SK-N-SH (cell line): ENCODE results near the gene DACH1. TPM values are rescaled to one million over a fixed set of nuclear protein-coding genes. Genes with fewer than 3 reads are reported as not detected.

ENCODE experiments used
- CTCF ChIA-PET: fragments of 300-600, 350-600 bp; formaldehyde crosslinking; extraction: SDS; loops from one replicate; lab custom pipeline; 2021; lab: Yijun Ruan, JAX
- POLR2A ChIA-PET: fragments of 350-600 bp; sonication (Branson Sonifier 250); formaldehyde crosslinking; extraction: SDS; loops from one replicate; lab custom pipeline; 2020; ENCODE audit warnings: antibody characterized with exemption, inconsistent platforms; lab: Yijun Ruan, JAX
- DNase-seq: peaks from one replicate; pipeline ENCODE4 v3.0.0; 2012
- H2AFZ ChIP-seq: fragments of 200-600 bp; sonication (generic); 2 replicates; pipeline ENCODE4 v1.8.1; 2016; ENCODE audit warnings: antibody characterized with exemption, mild to moderate bottlenecking, low read depth
- H3F3A ChIP-seq: fragments of 200-600 bp; sonication (generic); replicated peaks from 2 replicates; pipeline ENCODE3; 2016; ENCODE audit warnings: antibody characterized with exemption, mild to moderate bottlenecking; ENCODE audit not compliant: insufficient read depth
- H3K27ac ChIP-seq, 2 experiments: fragments of 200-500 bp in 1 of 2; fragments of 200-600 bp in 1 of 2; sonication (Bioruptor generic) in 1 of 2; sonication (generic), shearing (Covaris generic) in 1 of 2; 2 replicates each; pipeline versions ENCODE4 v1.5.1 to v1.6.1; 2014 to 2016; ENCODE audit warnings: low read depth in 2 of 2, inconsistent platforms in 1 of 2, low read length in 1 of 2, mild to moderate bottlenecking in 1 of 2, mixed read lengths in 1 of 2
- H3K27me3 ChIP-seq: fragments of 200-600 bp; sonication (generic), shearing (Covaris generic); 2 replicates; pipeline ENCODE4 v1.6.1; 2016; ENCODE audit warnings: mixed run types; ENCODE audit not compliant: insufficient read depth
- H3K36me3 ChIP-seq, 2 experiments: fragments of 200-500 bp in 1 of 2; fragments of 200-600 bp in 1 of 2; sonication (Bioruptor generic) in 1 of 2; sonication (generic) in 1 of 2; replicated peaks in 1 of 2; 2 replicates each; pipeline versions ENCODE3 to v1.5.1; 2014 to 2016; ENCODE audit warnings: low read length in 1 of 2, mild to moderate bottlenecking in 1 of 2; ENCODE audit not compliant: insufficient read depth in 2 of 2, control insufficient read depth in 1 of 2
- H3K4me1 ChIP-seq, 2 experiments: fragments of 200-500 bp in 1 of 2; fragments of 200-600 bp in 1 of 2; sonication (Bioruptor generic) in 1 of 2; sonication (generic), shearing (Covaris generic) in 1 of 2; 2 replicates each; pipeline versions ENCODE4 v1.5.1 to v1.6.1; 2014 to 2016; ENCODE audit warnings: low read depth in 1 of 2, low read length in 1 of 2, mixed run types in 1 of 2; ENCODE audit not compliant: insufficient read depth in 2 of 2, control insufficient read depth in 1 of 2
- H3K4me2 ChIP-seq: fragments of 200-600 bp; sonication (generic), shearing (Covaris generic); 2 replicates; pipeline ENCODE4 v1.6.1; 2017; ENCODE audit warnings: mixed run types
- H3K4me3 ChIP-seq, 2 experiments: fragments of 200-500 bp in 1 of 2; fragments of 200-600 bp in 1 of 2; sonication (Bioruptor generic) in 1 of 2; sonication (generic), shearing (Covaris generic) in 1 of 2; 2 replicates each; pipeline versions ENCODE4 v1.5.1 to v1.8.1; 2014 to 2016; ENCODE audit warnings: low read depth in 2 of 2, inconsistent platforms in 1 of 2, low read length in 1 of 2, mild to moderate bottlenecking in 1 of 2, mixed read lengths in 1 of 2, moderate library complexity in 1 of 2
- H3K79me2 ChIP-seq: fragments of 200-600 bp; sonication (generic); 2 replicates; pipeline ENCODE4 v1.8.1; 2017; ENCODE audit warnings: mild to moderate bottlenecking; ENCODE audit not compliant: insufficient read depth
- H3K9ac ChIP-seq: fragments of 200-600 bp; sonication (generic); 2 replicates; pipeline ENCODE4 v1.6.1; 2017; ENCODE audit warnings: mixed run types
- H3K9me2 ChIP-seq: fragments of 200-600 bp; sonication (generic); 2 replicates; pipeline ENCODE4 v1.6.1; 2017; ENCODE audit warnings: mixed run types
- H3K9me3 ChIP-seq: fragments of 200-600 bp; sonication (generic); 2 replicates; pipeline ENCODE4 v1.6.1; 2017; ENCODE audit warnings: mixed run types, mild to moderate bottlenecking, moderate library complexity
- H4K20me1 ChIP-seq: fragments of 200-600 bp; sonication (generic); 2 replicates; pipeline ENCODE4 v1.6.1; 2017; ENCODE audit warnings: mild to moderate bottlenecking, mixed run types; ENCODE audit not compliant: insufficient read depth
- FOXM1 ChIP-seq: IDR thresholded peaks from 2 replicates; pipeline ENCODE4 v1.4.0; 2012; ENCODE audit warnings: low read depth, mild to moderate bottlenecking
- MAX ChIP-seq: IDR thresholded peaks from 2 replicates; pipeline ENCODE4 v1.4.0; 2012; ENCODE audit warnings: low read depth
- PBX3 ChIP-seq: IDR thresholded peaks from 2 replicates; pipeline ENCODE4; 2012
- POLR2AphosphoS5 ChIP-seq: IDR thresholded peaks from 2 replicates; pipeline ENCODE4 v1.6.1; 2012; ENCODE audit warnings: low read depth, low read length
- RAD21 ChIP-seq: IDR thresholded peaks from 2 replicates; pipeline ENCODE4 v1.6.1; 2012; ENCODE audit warnings: mild to moderate bottlenecking, low read length
- SMC3 ChIP-seq: IDR thresholded peaks from 2 replicates; pipeline ENCODE4 v1.6.1; 2012; ENCODE audit warnings: low read depth, low read length, improper control_type of control experiment
- TAF1 ChIP-seq: IDR thresholded peaks from 2 replicates; pipeline ENCODE4 v1.6.1; 2012; ENCODE audit warnings: low read depth, mild to moderate bottlenecking, low read length, moderate library complexity, borderline replicate concordance
- YY1 ChIP-seq: IDR thresholded peaks from 2 replicates; pipeline ENCODE4 v1.4.0; 2012; ENCODE audit warnings: low read depth, mild to moderate bottlenecking
- WGBS: methylation state at CpG from one replicate; pipeline ENCODE4 v1.1.6; 2017; ENCODE audit warnings: low lambda C conversion rate; 5-methylcytosine and 5-hydroxymethylcytosine counted together
- polyA plus RNA-seq, 3 experiments: library from polyadenylated mRNA; depleted of rRNA; stranded (reverse); fragments of >200 nt; gene quantifications; 2 replicates each; pipeline ENCODE4 v1.2.3, GENCODE V29; 2012
- TF ChIP-seq, protein P1 (sequence below): fragments of 150-350 bp; IDR thresholded peaks from 2 replicates; pipeline ENCODE4 v1.6.1; 2017; ENCODE audit warnings: antibody characterized with exemption, low read length, low read depth, borderline replicate concordance

DACH1 gene
- polyA plus RNA-seq, 1 of the 3 experiments (the other 2 are of a cell fraction) = 0.21 TPM

GRCh38 chr13:71417205-71417604, 449.8 kb downstream of the DACH1 start:
- H3K9ac ChIP-seq = no peak overlapping the region
- H3K4me2 ChIP-seq = no peak overlapping the region
- POLR2A ChIA-PET = no interaction called here
- H3K4me3 ChIP-seq = no peak overlapping the region
- H3K4me1 ChIP-seq = no peaks in the 10 kb centered on the region
- no peak overlapping the region for H2AFZ ChIP-seq
- H4K20me1 ChIP-seq = no peaks in the 10 kb centered on the region
- H3K27ac ChIP-seq = no peak overlapping the region
- no peak for TF ChIP-seq SMC3
- no peak for TF ChIP-seq YY1
- TF ChIP-seq RAD21 = no peak
- no peak for TF ChIP-seq FOXM1
- TF ChIP-seq, all 33 proteins: peak for 0
- CTCF ChIA-PET = no interaction called here
- Histone ChIP-seq H3K27me3 (no peaks in the 10 kb centered on the region), H3F3A (no peaks in the 10 kb centered on the region), H3K9me2 (no peaks in the 10 kb centered on the region), H3K9me3 (no peaks in the 10 kb centered on the region; the same call in 1 of the 2 replicates), H3K79me2 (no peaks in the 10 kb centered on the region), H3K36me3 (no peaks in the 10 kb centered on the region)
- DNase-seq = no peak

DNA sequence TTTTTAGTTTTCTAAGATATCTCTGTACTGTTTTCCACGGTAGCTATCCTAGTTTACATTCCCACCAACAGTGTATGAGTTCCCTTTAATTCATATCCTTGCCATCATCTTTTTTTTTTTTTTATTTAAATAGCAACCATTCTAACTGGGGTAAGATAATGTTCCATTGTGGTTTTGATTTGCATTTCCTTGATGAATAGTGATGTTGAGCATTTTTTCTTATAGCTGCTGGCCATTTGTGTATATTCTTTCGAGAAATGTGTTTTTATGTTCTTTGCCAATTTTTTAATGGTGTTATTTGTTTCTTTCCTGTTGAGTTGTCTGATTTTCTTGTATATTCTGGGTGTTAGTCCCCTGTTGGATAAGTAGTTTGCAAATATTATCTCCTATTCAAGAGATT, 454.8 kb downstream of the DACH1 start:
- no peaks in the 10 kb centered on the region for H3F3A ChIP-seq
- POLR2A ChIA-PET = no interaction called here
- no peaks in the 10 kb centered on the region for H3K9me3 ChIP-seq
- no peak overlapping the region for H3K27ac ChIP-seq
- no peak overlapping the region for H2AFZ ChIP-seq
- H4K20me1 ChIP-seq = no peaks in the 10 kb centered on the region
- TF ChIP-seq, protein P1, sequence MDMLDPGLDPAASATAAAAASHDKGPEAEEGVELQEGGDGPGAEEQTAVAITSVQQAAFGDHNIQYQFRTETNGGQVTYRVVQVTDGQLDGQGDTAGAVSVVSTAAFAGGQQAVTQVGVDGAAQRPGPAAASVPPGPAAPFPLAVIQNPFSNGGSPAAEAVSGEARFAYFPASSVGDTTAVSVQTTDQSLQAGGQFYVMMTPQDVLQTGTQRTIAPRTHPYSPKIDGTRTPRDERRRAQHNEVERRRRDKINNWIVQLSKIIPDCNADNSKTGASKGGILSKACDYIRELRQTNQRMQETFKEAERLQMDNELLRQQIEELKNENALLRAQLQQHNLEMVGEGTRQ = no peak
- TF ChIP-seq TAF1 = no peak
- TF ChIP-seq MAX = no peak
- TF ChIP-seq PBX3 = no peak
- TF ChIP-seq POLR2AphosphoS5 = no peak
- TF ChIP-seq, all 33 proteins: peak for 0
- Histone ChIP-seq H3K4me2 (no peak overlapping the region), H3K36me3 (no peaks in the 10 kb centered on the region), H3K9ac (no peak overlapping the region), H3K9me2 (no peaks in the 10 kb centered on the region), H3K79me2 (no peaks in the 10 kb centered on the region), H3K27me3 (no peaks in the 10 kb centered on the region), H3K4me1 (no peaks in the 10 kb centered on the region), H3K4me3 (no peak overlapping the region)
- no peak for DNase-seq
- 38% methylated on average over 2 of the region's 2 CpGs for WGBS
- CTCF ChIA-PET = no interaction called here

DNA sequence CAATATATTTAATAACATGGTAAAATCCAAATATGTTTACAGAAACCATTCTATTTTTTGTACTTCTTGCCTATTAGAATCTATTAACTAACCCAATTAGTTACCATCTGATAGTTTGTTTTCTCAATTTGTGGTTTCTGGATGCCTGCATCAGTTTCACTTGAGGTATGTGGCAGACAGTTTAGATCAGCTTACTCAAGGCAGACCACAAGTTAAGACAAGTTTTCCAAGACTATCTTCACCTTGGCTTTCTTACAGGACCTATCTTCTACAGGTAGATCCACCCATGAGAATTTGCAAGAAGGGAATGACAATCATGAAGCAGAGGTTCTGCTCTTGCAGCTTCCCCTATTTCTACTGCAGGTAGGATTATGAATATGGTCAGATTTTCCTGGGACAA, 458.6 kb downstream of the DACH1 start:
- no peaks in the 10 kb centered on the region for H4K20me1 ChIP-seq
- DNase-seq = no peak
- no peaks in the 10 kb centered on the region for H3F3A ChIP-seq
- no peaks in the 10 kb centered on the region for H3K9me3 ChIP-seq
- no peak for TF ChIP-seq POLR2AphosphoS5
- CTCF ChIA-PET = interaction anchor here (1.0 kb wide), 1 partner anchor 9 kb away, joined by 3 read pairs; no protein-coding TSS in a partner anchor
- POLR2A ChIA-PET = no interaction called here
- H3K4me1 ChIP-seq = no peaks in the 10 kb centered on the region
- H3K4me3 ChIP-seq = no peak overlapping the region
- no peak overlapping the region for H3K4me2 ChIP-seq
- H3K9ac ChIP-seq = no peak overlapping the region
- H3K27ac ChIP-seq = no peak overlapping the region
- H3K9me2 ChIP-seq = no peaks in the 10 kb centered on the region
- H3K27me3 ChIP-seq = no peaks in the 10 kb centered on the region
- H3K79me2 ChIP-seq = no peaks in the 10 kb centered on the region
- no peaks in the 10 kb centered on the region for H3K36me3 ChIP-seq
- H2AFZ ChIP-seq = no peak overlapping the region
